Transverse colon (tissue), 4 donors: ENCODE results near the gene ZNFX1. TPM values are rescaled to one million over a fixed set of nuclear protein-coding genes. Genes with fewer than 3 reads are reported as not detected.

Experiments used
- DNase-seq: peaks from one replicate; pipeline ENCODE4 v3.0.0-alpha.2; 2019
- H3K27ac ChIP-seq, 4 donors: fragments of 200-600 bp; sonication (generic); 2 replicates each; pipeline ENCODE4 v1.5.1; 2016 to 2018; ENCODE audit warnings: inconsistent platforms in 4 of 4
- H3K27me3 ChIP-seq: fragments of 200-600 bp; sonication (generic); 2 replicates; pipeline ENCODE4 v1.5.1; 2017; ENCODE audit warnings: inconsistent platforms
- H3K36me3 ChIP-seq, 4 donors: fragments of 200-600 bp; sonication (generic); 2 replicates each; pipeline ENCODE4 v1.5.1; 2017 to 2019; ENCODE audit warnings: inconsistent platforms in 4 of 4
- H3K4me1 ChIP-seq, 4 donors: fragments of 200-600 bp; sonication (generic); 2 replicates each; pipeline ENCODE4 v1.5.1; 2017 to 2020; ENCODE audit warnings: inconsistent platforms in 4 of 4
- H3K4me3 ChIP-seq, 4 donors: fragments of 200-600 bp; sonication (generic); 1 replicate in 1 of 4; 2 replicates in 3 of 4; pipeline versions ENCODE4 v1.5.1 to v1.6.1; 2017 to 2019; ENCODE audit warnings: inconsistent platforms in 4 of 4
- H3K9me3 ChIP-seq, 2 donors: fragments of 200-600 bp; sonication (generic); 2 replicates each; pipeline ENCODE4 v1.5.1; 2017 to 2019; ENCODE audit warnings: inconsistent platforms in 2 of 2
- EP300 ChIP-seq: sonication (generic); formaldehyde crosslinking; IDR thresholded peaks from one replicate; pipeline ENCODE4 v1.6.1; 2017; ENCODE audit warnings: antibody characterized with exemption, low read depth
- POLR2A ChIP-seq: fragments of 450-650 bp; IDR thresholded peaks from one replicate; pipeline ENCODE4 v1.6.1; 2016; ENCODE audit warnings: antibody characterized with exemption, mild to moderate bottlenecking, moderate library complexity
- POLR2AphosphoS5 ChIP-seq, 3 donors: sonication (generic); formaldehyde crosslinking; IDR thresholded peaks; one replicate each; pipeline ENCODE4 v1.6.1; 2016; ENCODE audit warnings: antibody characterized with exemption in 3 of 3
- WGBS, 2 donors: methylation state at CpG; one replicate each; pipeline ENCODE4 v1.1.5; 2018; ENCODE audit warnings: low coverage in 1 of 2; 5-methylcytosine and 5-hydroxymethylcytosine counted together
- in situ Hi-C, 4 donors: fragments of 200-750 bp; cut with MboI; loops; one replicate each; pipeline versions ENCODE4 v1.15.0 to v1.15.1; 2017; ENCODE audit warnings: low sequenced_read_pairs in 3 of 4, low pct_ligation_motif_present in 1 of 4, low pct_unique_long_range_greater_than_20kb in 1 of 4
- intact Hi-C: fragments of 100-400 bp; cut with DNase I; formaldehyde crosslinking; loops from one replicate; pipeline ENCODE4 v1.15.1; 2023; ENCODE audit warnings: low total_unique reads
- total RNA-seq, 4 donors: library from RNA; depleted of rRNA; stranded (reverse); fragments of >200 nt; gene quantifications; one replicate each; pipeline ENCODE4 v1.1.0, GENCODE V29; 2016
- TF ChIP-seq, protein P1 (sequence below), 5 experiments: fragments of 200-600 bp in 3 of 5; fragments of 450-650 bp in 2 of 5; sonication (generic) in 3 of 5; IDR thresholded peaks; 1 replicate in 2 of 5; 2 replicates in 3 of 5; pipeline ENCODE4 v1.5.1; 2016 to 2017; ENCODE audit warnings: antibody characterized with exemption in 5 of 5, inconsistent platforms in 3 of 5, mild to moderate bottlenecking in 2 of 5, moderate library complexity in 1 of 5

Gene ZNFX1
- total RNA-seq, 4 donors from 2014 or later: 29.1 to 35.4 (median 33.5) TPM

DNA sequence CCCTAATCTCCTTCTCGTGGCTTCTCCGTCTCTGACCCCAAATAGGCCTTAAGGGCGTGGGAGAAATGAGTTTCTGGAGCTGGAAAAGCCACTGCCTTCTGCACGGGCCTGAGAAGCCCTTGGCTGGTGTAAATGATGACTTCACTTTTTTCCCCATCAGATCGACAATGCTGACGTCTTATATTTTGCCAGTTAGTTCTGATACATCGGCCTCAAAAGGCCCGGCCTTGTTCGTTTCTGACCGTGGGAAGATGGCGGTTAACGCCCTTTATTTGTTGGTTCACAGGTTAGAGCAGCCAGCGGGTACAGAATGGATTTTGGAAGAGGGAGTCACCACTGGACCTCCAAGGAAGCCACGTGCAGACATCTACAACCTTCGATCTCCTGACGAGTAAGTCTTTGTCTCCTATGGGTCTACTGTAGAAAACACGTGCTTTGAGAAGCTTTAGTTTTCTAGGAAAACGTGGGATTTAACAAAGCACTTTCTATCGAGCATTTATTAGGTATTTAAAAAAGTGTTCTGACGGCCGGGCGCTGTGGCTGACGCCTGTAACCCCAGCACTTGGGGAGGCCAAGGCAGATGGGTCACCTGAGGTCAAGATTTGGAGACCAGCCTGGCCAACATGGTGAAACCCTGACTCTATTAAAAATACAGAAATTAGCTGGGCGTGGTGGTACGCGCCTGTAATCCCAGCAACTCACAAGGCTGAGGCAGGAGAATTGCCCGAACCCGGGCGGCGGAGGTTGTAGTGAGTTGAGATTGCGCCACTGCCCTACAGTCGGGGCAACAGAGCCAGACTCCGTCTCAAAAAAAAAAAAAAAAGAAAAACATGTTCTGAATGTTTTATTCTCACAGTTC is 1.2 kb upstream of the ZNFX1 start:
- Histone ChIP-seq H3K36me3 (peaks cover 1 to 43% (median 30%) of the 10 kb centered on the region in 4 donors), H3K27me3 (no peaks in the 10 kb centered on the region), H3K27ac (peak overlapping the region; percentile 94 to 97 (median 96)), H3K9me3 (peaks cover 12 to 14% of the 10 kb centered on the region in 2 donors), H3K4me1 (peaks cover 6 to 55% (median 25%) of the 10 kb centered on the region in 4 donors), H3K4me3 (peak overlapping the region; percentile 64 to 91 (median 76))
- TF ChIP-seq, protein P1, sequence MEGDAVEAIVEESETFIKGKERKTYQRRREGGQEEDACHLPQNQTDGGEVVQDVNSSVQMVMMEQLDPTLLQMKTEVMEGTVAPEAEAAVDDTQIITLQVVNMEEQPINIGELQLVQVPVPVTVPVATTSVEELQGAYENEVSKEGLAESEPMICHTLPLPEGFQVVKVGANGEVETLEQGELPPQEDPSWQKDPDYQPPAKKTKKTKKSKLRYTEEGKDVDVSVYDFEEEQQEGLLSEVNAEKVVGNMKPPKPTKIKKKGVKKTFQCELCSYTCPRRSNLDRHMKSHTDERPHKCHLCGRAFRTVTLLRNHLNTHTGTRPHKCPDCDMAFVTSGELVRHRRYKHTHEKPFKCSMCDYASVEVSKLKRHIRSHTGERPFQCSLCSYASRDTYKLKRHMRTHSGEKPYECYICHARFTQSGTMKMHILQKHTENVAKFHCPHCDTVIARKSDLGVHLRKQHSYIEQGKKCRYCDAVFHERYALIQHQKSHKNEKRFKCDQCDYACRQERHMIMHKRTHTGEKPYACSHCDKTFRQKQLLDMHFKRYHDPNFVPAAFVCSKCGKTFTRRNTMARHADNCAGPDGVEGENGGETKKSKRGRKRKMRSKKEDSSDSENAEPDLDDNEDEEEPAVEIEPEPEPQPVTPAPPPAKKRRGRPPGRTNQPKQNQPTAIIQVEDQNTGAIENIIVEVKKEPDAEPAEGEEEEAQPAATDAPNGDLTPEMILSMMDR (IDR thresholded peaks at IDR 0.05): no peak
- TF ChIP-seq POLR2AphosphoS5 (IDR thresholded peaks at IDR 0.05) (no peak), EP300 (no peak), POLR2A (no peak)
- in situ Hi-C loops: no loop called here
- intact Hi-C loops: no loop called here
- WGBS, 2 donors: 18 to 19% methylated on average over 19 to 33 of the region's 33 CpGs
- peak; percentile 27 for DNase-seq

DNA sequence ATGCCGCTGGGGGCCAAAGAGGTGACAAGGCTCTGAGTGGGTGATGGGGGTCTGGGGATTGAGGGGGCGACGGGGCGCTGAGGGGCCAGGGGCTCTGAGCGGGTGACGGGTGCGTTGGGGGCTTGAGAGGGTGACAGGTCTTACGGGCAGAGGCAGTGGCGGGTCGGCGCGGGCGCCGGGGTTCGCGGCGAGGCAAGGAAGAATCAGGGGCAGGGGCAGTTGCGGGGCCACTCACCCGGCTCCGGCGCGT is 146 bp downstream of the ZNFX1 start:
- Histone ChIP-seq H3K36me3 (peaks cover 1 to 31% (median 20%) of the 10 kb centered on the region in 4 donors), H3K27ac (peak overlapping the region; percentile 94 to 97 (median 96)), H3K9me3 (peaks cover 12 to 14% of the 10 kb centered on the region in 2 donors), H3K27me3 (no peaks in the 10 kb centered on the region), H3K4me3 (peak overlapping the region; percentile 74 to 93 (median 85)), H3K4me1 (peaks cover 6 to 59% (median 25%) of the 10 kb centered on the region in 4 donors)
- TF ChIP-seq EP300 (no peak), POLR2A (peak; percentile 52)
- TF ChIP-seq, protein P1 (IDR thresholded peaks at IDR 0.05): no peak
- no peak for DNase-seq
- in situ Hi-C loops (no loop called here), intact Hi-C loops (no loop called here)
- 0% methylated on average over 22 of the region's 22 CpGs; no CpG with 5 or more reads in 1 of the 2 donors for WGBS, 2 donors

DNA sequence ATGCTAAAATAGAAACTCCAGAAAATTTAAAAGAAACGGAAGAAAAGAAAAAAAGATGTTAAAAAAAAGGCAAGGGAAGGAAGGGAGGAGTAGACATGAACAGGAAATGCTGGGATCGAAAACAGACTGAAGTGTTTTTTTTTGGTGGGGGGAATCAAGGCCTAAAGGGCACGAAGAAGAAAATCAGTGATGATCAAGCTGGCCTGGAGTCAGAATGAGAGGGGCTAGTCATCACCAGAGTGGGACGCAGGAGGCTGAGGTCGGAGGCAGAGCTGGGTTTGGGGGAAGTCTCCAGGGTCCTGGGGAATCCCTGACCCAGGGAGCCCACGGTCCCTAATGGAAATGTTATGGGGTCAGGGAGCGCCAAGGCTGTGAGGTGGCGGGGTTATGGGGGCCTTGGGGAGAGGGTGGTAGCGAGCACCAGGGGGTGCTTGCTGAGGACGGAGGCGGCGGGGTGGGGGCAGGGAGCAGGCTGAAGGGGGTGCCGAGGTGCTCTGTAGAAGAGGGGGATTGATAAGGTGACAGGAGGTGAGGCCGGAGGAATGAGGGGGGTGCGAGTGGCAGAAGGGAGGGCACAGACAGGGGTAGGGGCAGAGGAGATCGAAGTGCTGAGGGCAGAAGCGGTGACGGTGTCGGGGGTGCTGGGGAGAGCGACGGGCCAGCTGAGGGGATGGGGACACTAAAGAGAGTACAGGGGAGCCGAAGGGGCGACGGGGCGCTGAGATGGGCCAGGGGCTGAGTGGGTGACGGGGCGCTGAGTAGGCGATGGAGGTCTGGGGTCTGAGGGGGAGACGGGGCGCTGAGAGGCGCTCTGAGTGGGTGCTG is 684 bp downstream of the ZNFX1 start:
- in situ Hi-C loops (no loop called here), intact Hi-C loops (no loop called here)
- Histone ChIP-seq H3K4me3 (peak overlapping the region; percentile 74 to 93 (median 85)), H3K27ac (peak overlapping the region; percentile 94 to 97 (median 96)), H3K9me3 (peaks cover 12 to 14% of the 10 kb centered on the region in 2 donors), H3K36me3 (peaks cover 1 to 26% (median 16%) of the 10 kb centered on the region in 4 donors), H3K27me3 (no peaks in the 10 kb centered on the region), H3K4me1 (peaks cover 6 to 59% (median 25%) of the 10 kb centered on the region in 4 donors)
- 2 to 4% methylated on average over 15 to 31 of the region's 31 CpGs for WGBS, 2 donors
- peak; percentile 49 for DNase-seq
- TF ChIP-seq POLR2A (no peak), POLR2AphosphoS5 (IDR thresholded peaks at IDR 0.05) (no peak), EP300 (no peak)
- TF ChIP-seq, protein P1 (IDR thresholded peaks at IDR 0.05): no peak
